GM18499 (cell line): Measurements from ENCODE around the gene PACRG.

ENCODE experiments used
- ATAC-seq: cut with Tn5 transposase; IDR thresholded peaks from one replicate; pipeline ENCODE4 v1.9.1; 2021; ENCODE audit warnings: moderate number of reproducible peaks; ENCODE audit not compliant: insufficient read depth, unreplicated experiment

The PACRG gene

GRCh38 chr6:163214259-163214658, 486.5 kb downstream of the PACRG start:
- no peak for ATAC-seq

- no peak for ATAC-seq
These were observed 490.7 kb downstream of the PACRG start for GRCh38 chr6:163218361-163218894.

- ATAC-seq, result no peak
These were observed 498.5 kb downstream of the PACRG start for GRCh38 chr6:163226181-163226835.

- no peak for ATAC-seq
These were observed 499.2 kb downstream of the PACRG start for GRCh38 chr6:163226836-163227485.

- ATAC-seq, result no peak
These were observed 500.3 kb downstream of the PACRG start for GRCh38 chr6:163228041-163228440.

GRCh38 chr6:163229050-163229449, 501.3 kb downstream of the PACRG start:
- ATAC-seq, result no peak

- ATAC-seq, result no peak
These were observed 503.1 kb downstream of the PACRG start for GRCh38 chr6:163230901-163231300.

- no peak for ATAC-seq
These were observed 503.7 kb downstream of the PACRG start for GRCh38 chr6:163231356-163232014.

GRCh38 chr6:163232015-163232523, 504.3 kb downstream of the PACRG start:
- ATAC-seq, result no peak

GRCh38 chr6:163232649-163233048, 504.9 kb downstream of the PACRG start:
- no peak for ATAC-seq

- no peak for ATAC-seq
These were observed 509.3 kb downstream of the PACRG start for GRCh38 chr6:163237110-163237509.

- ATAC-seq, result no peak
These were observed 512.0 kb downstream of the PACRG start for GRCh38 chr6:163239572-163240340.

- ATAC-seq, result no peak
These were observed 512.8 kb downstream of the PACRG start for GRCh38 chr6:163240556-163240955.

- no peak for ATAC-seq
These were observed 513.9 kb downstream of the PACRG start for GRCh38 chr6:163241683-163242082.

- ATAC-seq, result no peak
These were observed 515.3 kb downstream of the PACRG start for GRCh38 chr6:163243083-163243482.

GRCh38 chr6:163243692-163244589, 516.2 kb downstream of the PACRG start:
- ATAC-seq, result no peak

GRCh38 chr6:163248051-163248450, 520.3 kb downstream of the PACRG start:
- no peak for ATAC-seq

- ATAC-seq, result no peak
These were observed 521.9 kb downstream of the PACRG start for GRCh38 chr6:163249651-163250101.

GRCh38 chr6:163250116-163250515, 522.3 kb downstream of the PACRG start:
- no peak for ATAC-seq
